A673 (cell line): ENCODE measurements around the gene ANKS3.

Experiments used
- CTCF ChIP-seq: fragments of 300-800, 200-600 bp; sonication (generic); conservative IDR thresholded peaks from 2 replicates; pipeline ENCODE4 v1.5.1; 2017; ENCODE audit warnings: low read depth, mild to moderate bottlenecking, antibody characterized with exemption, low read length, moderate library complexity, mixed read lengths
- EZH2 ChIP-seq: fragments of 200-600 bp; sonication (generic); IDR thresholded peaks from 2 replicates; pipeline ENCODE4 v1.6.1; 2017; ENCODE audit warnings: borderline replicate concordance, low read depth, mild to moderate bottlenecking, mixed read lengths, antibody characterized with exemption, low read length; ENCODE audit not compliant: poor library complexity, severe bottlenecking

GRCh38 chr16:4748682-4749411 lies 14.8 kb upstream of the ANKS3 start:
- no peak for TF ChIP-seq CTCF
- no peak for TF ChIP-seq EZH2
